Measurements from ENCODE around the gene SRSF3.
"Not testable (repeated sequence)": the region's sequence is repeated elsewhere in the genome, so short reads cannot be mapped to it uniquely, and the experiment has no call there.

Gene SRSF3

DNA sequence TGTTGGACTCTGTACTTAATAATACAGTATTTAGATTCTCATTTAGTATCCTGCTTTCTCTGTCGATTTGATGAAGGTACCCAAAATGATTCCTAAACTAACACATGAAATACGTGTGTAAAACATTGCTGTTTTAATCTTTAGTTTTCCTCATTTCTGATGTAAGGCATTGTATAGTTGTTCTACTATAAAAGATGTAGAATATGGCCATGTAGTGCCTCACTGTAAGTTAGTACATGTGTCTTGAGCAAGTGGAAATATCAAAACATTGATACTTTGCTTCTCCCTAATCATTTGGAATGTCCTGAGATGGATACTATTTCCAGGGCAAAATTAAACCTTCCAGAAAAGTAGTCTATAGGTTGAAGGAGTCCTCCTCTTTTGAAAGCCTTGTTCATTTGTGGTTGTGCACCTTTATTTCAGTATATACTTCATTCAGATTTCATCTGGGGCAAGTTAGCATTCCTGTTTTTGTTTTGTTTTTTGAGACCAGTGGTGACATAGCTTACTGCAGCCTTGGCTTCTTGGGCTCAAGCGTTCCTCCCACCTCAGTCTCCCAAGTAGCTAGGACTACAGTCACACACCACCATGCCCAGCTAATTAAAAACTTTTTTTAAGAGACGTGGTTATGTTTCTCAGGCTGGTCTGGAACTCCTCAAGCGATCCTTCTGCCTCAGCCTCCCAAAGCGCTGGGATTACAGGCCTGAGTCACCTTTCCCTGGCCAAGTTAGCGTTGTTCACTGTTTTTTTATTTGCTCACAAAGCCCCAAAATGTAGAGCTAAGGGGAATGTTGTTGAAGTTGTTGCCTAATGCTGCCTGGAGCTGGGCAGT lies 11.6 kb downstream of the SRSF3 start:
- no peak for DNase-seq

DNA sequence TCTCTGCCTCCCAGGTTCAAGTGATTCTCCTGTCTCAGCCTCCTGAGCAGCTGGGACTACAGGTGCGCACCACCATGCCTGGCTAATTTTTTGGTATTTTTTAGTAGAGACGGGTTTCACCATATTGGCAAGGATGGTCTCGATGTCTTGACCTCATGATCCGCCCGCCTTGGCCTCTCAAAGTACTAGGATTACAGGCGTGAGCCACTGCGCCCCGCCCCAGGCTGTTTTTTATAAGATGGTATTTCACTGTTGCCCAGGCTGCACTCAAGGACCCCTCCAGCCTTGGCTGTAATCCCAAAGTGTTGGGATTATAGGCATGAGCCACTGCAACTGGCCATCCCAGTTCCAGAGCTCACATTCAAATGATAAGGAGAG lies 13.1 kb downstream of the SRSF3 start:
- DNase-seq, result not testable (repeated sequence)

DNA sequence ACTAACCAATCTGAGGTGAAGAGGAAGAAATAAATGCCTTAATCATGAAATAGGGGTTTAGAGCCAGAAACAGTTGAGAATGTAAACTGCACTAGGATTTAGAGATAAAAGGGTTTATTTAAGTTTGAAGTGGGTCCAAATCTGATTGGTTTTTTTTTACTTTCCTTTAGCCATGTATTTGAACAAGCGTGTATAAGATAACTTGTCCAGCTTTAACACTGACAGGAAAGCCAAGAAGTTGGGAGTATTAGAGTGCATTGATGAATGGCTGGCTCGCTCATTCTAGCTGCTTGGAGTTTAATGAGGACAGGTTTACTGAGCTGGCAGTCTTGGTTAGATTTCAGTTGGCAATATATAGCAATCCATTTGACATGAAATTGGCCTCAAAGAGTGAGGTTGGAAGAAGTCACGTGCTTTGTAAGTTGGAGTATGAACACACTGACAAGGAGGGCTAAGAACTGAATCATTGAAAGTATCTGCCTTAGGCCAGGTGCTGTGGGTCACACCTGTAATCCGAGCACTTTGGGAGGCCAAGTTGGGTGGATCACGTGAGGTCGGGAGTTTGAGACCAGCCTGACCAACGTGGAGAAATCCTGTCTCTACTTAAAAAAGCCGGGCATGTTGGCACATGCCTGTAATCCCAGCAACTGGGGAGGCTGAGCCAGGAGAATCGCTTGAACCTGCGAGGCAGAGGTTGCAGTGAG lies 13.7 kb downstream of the SRSF3 start:
- DNase-seq, result no peak

- DNase-seq, result no peak
Observed at GRCh38 chr6:36608788-36609563, 14.8 kb downstream of the SRSF3 start.

DNA sequence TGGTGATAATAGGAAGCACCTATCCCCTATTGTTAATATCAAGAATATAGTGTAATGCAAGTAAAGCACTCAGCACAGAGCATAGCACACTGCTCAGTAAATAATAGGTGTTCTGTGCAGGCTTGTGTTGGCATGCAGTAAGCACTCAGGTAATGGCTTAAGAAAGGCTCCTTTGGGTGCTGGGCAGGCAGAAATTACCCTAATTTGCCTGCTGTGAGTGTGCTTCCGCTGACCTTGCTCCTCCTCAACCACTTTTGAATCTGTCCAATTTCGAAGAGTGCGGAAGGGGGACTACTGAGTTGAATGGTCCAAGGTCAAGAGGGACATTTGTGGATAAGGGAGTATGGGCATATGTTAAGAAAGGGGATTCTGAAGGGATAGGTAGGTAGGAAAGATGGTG lies 15.4 kb downstream of the SRSF3 start:
- no peak for DNase-seq

DNA sequence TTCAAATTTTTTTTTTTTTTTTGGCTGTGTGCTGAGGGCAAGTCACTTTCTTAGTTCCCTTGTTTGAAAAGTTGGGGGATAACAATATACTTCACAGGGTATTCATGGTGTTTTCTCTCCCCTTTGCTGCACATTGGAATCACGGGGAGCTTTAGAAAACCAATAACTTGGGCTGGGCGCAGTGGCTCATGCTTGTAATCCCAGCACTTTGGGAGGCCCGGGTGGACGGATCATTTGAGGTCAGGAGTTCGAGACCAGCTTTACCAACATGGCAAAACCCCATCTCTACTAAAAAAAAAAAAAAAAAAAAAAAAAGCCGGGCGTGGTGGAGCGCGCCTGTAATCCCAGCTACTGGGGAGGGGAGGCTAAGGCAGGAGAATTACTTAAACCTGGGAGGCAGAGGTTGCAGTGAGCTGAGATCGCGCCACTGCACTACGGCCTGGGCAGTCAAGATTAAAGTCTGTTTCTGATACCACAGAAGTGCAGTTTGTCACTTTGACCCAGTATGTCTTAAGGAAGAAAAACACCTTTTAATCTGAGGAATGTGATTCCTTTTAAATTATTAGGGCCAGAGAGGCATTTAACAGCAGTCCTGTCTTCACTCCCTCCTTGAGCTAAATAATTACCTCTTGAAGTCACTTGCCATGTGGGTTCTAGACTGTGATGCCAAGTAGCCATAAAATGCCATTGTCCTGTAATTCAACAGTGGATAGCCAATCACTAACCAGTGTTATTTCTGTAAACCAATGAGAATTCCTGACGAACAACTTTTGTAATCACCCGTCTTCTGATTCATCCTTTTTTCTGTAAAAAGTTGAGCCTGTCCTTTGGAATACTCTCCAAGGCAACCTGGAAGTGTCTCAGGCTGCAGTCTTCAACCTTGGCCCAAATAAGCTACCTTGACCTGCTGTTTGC lies 16.1 kb downstream of the SRSF3 start:
- DNase-seq, result no peak

- peak in 1 of 3 donors; percentile 33 for DNase-seq
Observed at GRCh38 chr6:36610956-36611336, 16.8 kb downstream of the SRSF3 start.

DNA sequence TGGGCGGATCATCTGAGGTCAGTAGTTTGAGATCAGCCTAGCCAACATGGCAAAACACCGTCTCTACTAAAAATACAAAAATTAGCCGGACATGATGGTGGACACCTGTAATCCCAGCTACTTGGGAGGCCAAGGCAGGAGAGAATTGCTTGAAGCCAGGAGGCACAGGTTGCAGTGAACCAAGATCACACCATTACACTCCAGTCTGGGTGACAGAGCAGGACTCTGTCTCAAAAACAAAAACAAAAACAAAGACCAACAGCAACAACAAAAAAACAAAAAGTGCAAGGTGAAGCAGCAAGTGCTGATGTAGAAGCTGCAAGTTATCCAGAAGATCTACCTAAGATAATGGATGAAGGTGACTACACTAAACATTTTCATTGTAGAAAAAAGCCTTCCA lies 17.5 kb downstream of the SRSF3 start:
- DNase-seq, result not testable (repeated sequence)

DNA sequence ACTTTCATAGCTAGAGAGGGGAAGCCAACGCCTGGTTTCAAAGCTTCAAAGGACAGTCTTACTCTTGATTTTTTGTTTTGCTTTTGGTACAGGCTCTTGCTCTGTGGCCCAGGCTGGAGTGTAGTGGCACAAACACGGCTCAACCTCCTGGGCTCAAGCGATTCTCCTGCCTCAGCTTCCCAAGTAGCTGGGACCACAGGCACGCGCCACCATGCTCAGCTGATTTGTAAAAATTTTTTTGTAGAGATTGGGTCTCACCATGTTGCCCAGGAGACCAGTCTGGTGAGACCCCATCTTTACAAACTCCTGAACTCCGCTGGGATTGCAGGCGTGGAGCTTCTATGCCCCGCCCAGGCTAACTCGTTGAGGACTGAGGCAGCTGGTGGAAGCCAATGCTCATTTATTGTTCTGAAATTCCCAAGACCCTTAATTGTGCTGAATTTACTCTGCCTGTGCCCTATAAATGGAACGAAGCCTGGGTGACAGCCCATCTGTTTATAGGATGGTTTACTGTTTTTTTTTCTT lies 18.0 kb downstream of the SRSF3 start:
- DNase-seq, result no peak

DNA sequence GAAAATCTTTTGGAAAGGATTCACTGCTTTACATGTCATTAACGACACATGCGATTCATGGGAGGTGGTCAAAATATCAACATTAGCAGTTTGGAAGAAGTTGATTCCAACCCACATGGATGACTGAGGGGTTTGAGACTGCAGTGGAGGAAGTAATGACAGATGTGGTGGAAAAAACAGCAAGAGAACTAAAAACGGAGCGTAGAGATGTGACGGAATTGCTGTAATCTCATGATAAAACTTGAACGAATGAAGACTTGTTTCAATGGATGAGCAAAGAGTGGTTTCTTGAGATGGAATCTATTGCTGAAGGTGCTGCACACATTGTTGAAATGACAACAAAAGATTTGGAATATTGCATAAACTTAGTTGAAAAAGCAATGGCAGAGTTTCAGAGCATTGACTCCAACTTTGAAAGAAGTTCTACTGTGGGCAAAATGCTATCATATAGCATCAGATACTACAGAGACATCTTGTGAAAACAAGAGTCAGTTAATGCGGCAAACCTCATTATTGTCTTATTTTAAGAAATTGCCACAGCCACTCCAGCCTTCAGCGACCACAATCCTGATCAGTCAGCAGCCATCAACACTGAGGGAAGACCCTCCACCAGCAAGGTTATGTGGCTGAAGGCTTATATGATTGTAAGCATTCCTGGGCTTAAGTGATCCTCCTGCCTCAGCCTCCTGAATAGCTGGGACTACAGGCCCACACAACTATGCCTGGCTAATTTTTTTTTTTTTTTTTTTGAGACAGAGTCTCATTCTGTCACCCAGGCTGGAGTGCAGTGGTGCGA lies 19.2 kb downstream of the SRSF3 start:
- no peak for DNase-seq

DNA sequence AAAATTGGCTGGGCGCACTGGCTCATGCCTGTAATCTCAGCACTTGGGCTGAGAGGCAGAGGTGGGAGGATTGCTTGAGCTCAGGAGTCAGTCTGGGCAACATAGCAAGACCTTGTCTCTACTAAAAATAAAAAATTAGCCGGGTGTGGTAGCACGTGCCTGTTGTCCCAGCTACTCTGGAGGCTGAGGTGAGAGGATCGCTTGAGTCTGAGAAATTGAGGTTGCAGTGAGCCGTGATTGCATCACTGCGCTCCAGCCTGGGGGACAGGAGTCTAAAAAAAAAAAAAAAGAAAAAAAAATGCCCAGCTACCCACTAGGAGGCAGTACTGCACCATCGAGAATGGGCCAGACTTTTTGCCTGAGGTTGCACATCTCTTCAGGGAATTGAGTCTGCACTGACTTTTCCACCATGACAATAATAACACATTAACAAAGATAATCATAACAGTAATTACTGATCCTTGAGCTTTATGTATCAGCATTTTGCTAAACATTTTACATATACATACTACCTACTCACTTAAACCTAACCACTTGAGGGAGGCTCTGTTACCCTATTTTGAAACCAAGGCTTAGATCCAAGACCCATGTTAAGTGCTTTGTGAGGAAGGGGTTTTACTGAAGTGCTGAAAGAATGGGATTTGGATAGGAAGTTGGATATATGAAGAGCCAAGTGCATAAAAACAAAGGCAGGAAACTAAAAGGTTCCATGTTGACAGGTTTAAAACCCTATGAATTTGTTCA lies 21.0 kb downstream of the SRSF3 start:
- DNase-seq, result peak; percentile 79 to 86 (median 80)

GRCh38 chr6:36616893-36617521 lies 22.8 kb downstream of the SRSF3 start:
- no peak for DNase-seq

DNA sequence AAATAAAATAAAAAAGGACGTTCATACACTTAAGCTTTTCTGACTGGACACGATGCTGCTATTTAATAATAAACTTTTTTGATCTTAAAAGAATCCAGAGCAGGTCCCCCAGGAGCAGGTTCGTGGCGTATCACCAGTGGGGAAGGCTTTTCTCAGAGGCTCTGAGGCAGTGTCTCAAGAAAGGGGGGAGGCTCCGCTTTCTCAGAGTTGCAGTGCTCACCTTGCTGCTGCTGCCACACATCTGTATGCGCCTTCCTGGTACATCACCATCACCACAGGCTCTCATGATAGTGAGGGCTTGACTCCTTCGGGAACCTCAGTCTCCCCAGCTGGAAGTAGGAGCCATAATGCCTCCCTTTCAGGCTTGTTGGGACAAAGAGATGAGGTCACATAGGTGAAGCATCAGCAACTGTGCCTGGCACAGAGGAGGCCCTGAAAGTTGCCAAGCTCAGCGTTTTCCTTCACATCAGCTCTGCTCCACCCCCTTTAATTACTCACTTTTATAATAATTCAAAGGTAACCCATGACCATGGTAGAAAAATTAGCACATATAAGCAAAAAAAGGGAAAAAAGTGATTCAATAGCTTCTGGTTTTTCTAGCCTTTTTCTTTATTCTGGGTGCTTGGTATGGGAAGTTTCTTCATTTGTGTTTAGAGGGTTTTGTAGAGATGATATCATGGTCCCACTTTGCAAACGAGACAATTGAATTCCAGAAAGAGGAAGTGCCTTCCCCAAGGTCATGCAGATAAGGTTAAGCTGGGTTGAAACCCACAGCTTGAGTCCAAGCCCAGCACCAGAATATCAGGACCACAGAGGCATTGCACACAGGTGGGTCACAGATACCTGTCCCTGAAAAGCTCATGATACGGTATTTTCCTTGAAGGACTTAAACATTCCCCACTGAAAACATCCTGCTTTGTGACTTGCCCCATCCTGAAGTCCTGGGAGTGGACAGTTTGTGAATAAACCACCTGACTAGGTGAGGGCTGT lies 24.5 kb downstream of the SRSF3 start:
- DNase-seq, result peak; percentile 61 to 80 (median 73)

DNA sequence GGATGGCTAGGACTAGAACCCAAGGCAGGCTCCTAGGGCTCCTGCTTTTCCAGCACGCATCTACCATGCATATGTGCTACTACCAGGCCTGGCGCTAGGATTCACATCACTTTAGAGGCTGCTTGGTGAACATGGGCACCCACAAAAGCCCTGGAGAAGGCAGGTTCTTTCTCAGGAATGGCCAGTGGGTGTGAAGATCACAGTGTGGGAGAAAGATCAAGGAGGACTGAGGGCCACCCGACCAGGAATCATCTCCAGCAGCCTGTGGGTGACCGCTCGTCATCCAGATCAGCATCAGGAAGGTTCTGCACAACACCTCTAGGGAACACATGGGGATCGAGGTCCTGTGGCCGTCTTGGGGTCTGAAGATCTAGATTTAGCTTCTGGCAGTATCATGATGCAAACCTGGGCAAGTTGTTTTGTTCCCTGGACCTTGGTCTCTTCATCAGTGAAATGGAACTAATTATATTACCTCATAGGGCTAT lies 27.3 kb downstream of the SRSF3 start:
- DNase-seq, result no peak

GRCh38 chr6:36622901-36623546 lies 28.9 kb downstream of the SRSF3 start:
- DNase-seq, result no peak

GRCh38 chr6:36623547-36624459 lies 29.6 kb downstream of the SRSF3 start:
- peak; percentile 81 to 89 (median 86) for DNase-seq
